ENCODE results near the gene AP4M1. TPM values are rescaled to one million over a fixed set of nuclear protein-coding genes. Genes with fewer than 3 reads are reported as not detected.

AP4M1 gene
- total and polyA plus RNA-seq, 4 donors, result 3.3 to 5.5 (median 4.8) TPM

DNA sequence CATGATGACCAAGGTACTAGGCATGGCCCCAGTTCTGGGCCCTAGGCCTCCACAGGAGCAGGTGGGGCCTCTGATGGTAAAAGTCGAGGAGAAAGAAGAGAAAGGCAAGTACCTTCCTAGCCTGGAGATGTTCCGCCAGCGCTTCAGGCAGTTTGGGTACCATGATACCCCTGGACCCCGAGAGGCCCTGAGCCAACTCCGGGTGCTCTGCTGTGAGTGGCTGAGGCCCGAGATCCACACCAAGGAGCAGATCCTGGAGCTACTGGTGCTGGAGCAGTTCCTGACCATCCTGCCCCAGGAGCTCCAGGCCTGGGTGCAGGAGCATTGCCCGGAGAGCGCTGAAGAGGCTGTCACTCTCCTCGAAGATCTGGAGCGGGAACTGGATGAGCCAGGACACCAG lies 44.4 kb upstream of the AP4M1 start:
- no peak overlapping the region for H3K4me3 ChIP-seq (ENCODE audit: low read depth in 1 of 3, low read length in 3 of 3)
- no peaks in the 10 kb centered on the region for H3K9me3 ChIP-seq (ENCODE audit: control insufficient read depth in 4 of 4, low read length in 3 of 4)
- WGBS, result 97% methylated on average over 10 of the region's 10 CpGs
- no peak for TF ChIP-seq HNF4G (IDR thresholded peaks at IDR 0.05)
- TF ChIP-seq EGR1 (IDR thresholded peaks at IDR 0.05; ENCODE audit: low read depth in 2 of 2), result no peak
- TF ChIP-seq REST (IDR thresholded peaks at IDR 0.05), result no peak
- TF ChIP-seq HNF4A (conservative IDR thresholded peaks at IDR 0.05), result no peak
- no peak for TF ChIP-seq TAF1 (conservative IDR thresholded peaks at IDR 0.05)
- no peak for TF ChIP-seq NR2F2 (IDR thresholded peaks at IDR 0.05)
- TF ChIP-seq SP1 (IDR thresholded peaks at IDR 0.05), result no peak
- H3K9ac ChIP-seq (ENCODE audit: low read depth in 1 of 2, low read length in 2 of 2), result no peak overlapping the region
- H3K27me3 ChIP-seq (ENCODE audit: control insufficient read depth in 4 of 4, insufficient read depth in 4 of 4, low read length in 3 of 4), result no peaks in the 10 kb centered on the region
- DNase-seq (ENCODE audit: low spot score), result no peak
- H3K4me1 ChIP-seq (ENCODE audit: control insufficient read depth in 4 of 4, insufficient read depth in 4 of 4, low read length in 3 of 4), result peaks cover 0 to 8% (median 4%) of the 10 kb centered on the region in 4 donors
- H3K36me3 ChIP-seq (ENCODE audit: control insufficient read depth in 4 of 4, insufficient read depth in 3 of 4, low read depth in 1 of 4, low read length in 3 of 4), result peaks cover 3 to 31% (median 24%) of the 10 kb centered on the region in 4 donors
- no peak overlapping the region for H3K27ac ChIP-seq (ENCODE audit: low read depth in 1 of 2, low read length in 2 of 2)

- WGBS, result 79% methylated on average over 5 of the region's 5 CpGs
Observed at GRCh38 chr7:100059251-100059739, 42.1 kb upstream of the AP4M1 start.

GRCh38 chr7:100061518-100062193 lies 39.8 kb upstream of the AP4M1 start:
- peaks cover 3 to 46% (median 34%) of the 10 kb centered on the region in 4 donors for H3K36me3 ChIP-seq (ENCODE audit: control insufficient read depth in 4 of 4, insufficient read depth in 3 of 4, low read depth in 1 of 4, low read length in 3 of 4)
- no peak for TF ChIP-seq MAX (IDR thresholded peaks at IDR 0.05)
- no peaks in the 10 kb centered on the region for H3K9me3 ChIP-seq (ENCODE audit: control insufficient read depth in 4 of 4, low read length in 3 of 4)
- no peak overlapping the region for H3K4me3 ChIP-seq (ENCODE audit: low read depth in 1 of 3, low read length in 3 of 3)
- peak; percentile 69 for DNase-seq (ENCODE audit: low spot score)
- peaks cover 2 to 22% (median 14%) of the 10 kb centered on the region in 4 donors for H3K4me1 ChIP-seq (ENCODE audit: control insufficient read depth in 4 of 4, insufficient read depth in 4 of 4, low read length in 3 of 4)
- no peak overlapping the region for H3K9ac ChIP-seq (ENCODE audit: low read depth in 1 of 2, low read length in 2 of 2)
- no peak overlapping the region for H3K27ac ChIP-seq (ENCODE audit: low read depth in 1 of 2, low read length in 2 of 2)
- 95% methylated on average over 11 of the region's 11 CpGs for WGBS
- no peaks in the 10 kb centered on the region for H3K27me3 ChIP-seq (ENCODE audit: control insufficient read depth in 4 of 4, insufficient read depth in 4 of 4, low read length in 3 of 4)

More at GRCh38 chr7:100059251-100059739, 42.1 kb upstream of the AP4M1 start:
- Histone ChIP-seq H3K4me1 (ENCODE audit: control insufficient read depth in 4 of 4, insufficient read depth in 4 of 4, low read length in 3 of 4) (peaks cover 0 to 3% (median 0%) of the 10 kb centered on the region in 4 donors), H3K4me3 (ENCODE audit: low read depth in 1 of 3, low read length in 3 of 3) (no peak overlapping the region), H3K36me3 (ENCODE audit: control insufficient read depth in 4 of 4, insufficient read depth in 3 of 4, low read depth in 1 of 4, low read length in 3 of 4) (peaks cover 3 to 42% (median 32%) of the 10 kb centered on the region in 4 donors), H3K9me3 (ENCODE audit: control insufficient read depth in 4 of 4, low read length in 3 of 4) (no peaks in the 10 kb centered on the region), H3K9ac (ENCODE audit: low read depth in 1 of 2, low read length in 2 of 2) (no peak overlapping the region), H3K27me3 (ENCODE audit: control insufficient read depth in 4 of 4, insufficient read depth in 4 of 4, low read length in 3 of 4) (no peaks in the 10 kb centered on the region), H3K27ac (ENCODE audit: low read depth in 1 of 2, low read length in 2 of 2) (no peak overlapping the region)
- DNase-seq (ENCODE audit: low spot score), result no peak
- TF ChIP-seq RXRA (IDR thresholded peaks at IDR 0.05) (no peak), HNF4G (IDR thresholded peaks at IDR 0.05) (no peak), FOXA2 (IDR thresholded peaks at IDR 0.05) (no peak), YY1 (IDR thresholded peaks at IDR 0.05) (no peak)
